DOHH2 (cell line): ENCODE results near the gene SNCAIP.
"Not testable (repeated sequence)": the region's sequence is repeated elsewhere in the genome, so short reads cannot be mapped to it uniquely, and the experiment has no call there.

ENCODE experiments used
- H3F3A ChIP-seq: fragments of 200-600 bp; sonication (generic), shearing (Covaris generic); 2 replicates; pipeline ENCODE4 v1.6.0; 2016; ENCODE audit warnings: antibody characterized with exemption, mild to moderate bottlenecking; ENCODE audit not compliant: control insufficient read depth, insufficient read depth
- H3K27ac ChIP-seq: fragments of 200-600 bp; sonication (generic); 2 replicates; pipeline ENCODE4 v1.5.1; 2014; ENCODE audit warnings: low read depth, mild to moderate bottlenecking, low read length, moderate library complexity
- H3K27me3 ChIP-seq: fragments of 200-600 bp; sonication (generic); 2 replicates; pipeline ENCODE4 v1.6.1; 2014; ENCODE audit warnings: mild to moderate bottlenecking, low read length, mixed read lengths; ENCODE audit not compliant: control insufficient read depth
- H3K36me3 ChIP-seq: fragments of 200-600 bp; sonication (generic); 2 replicates; pipeline ENCODE4 v1.6.1; 2014; ENCODE audit warnings: mild to moderate bottlenecking, low read length, moderate library complexity, mixed read lengths; ENCODE audit not compliant: control insufficient read depth
- H3K4me1 ChIP-seq: fragments of 200-600 bp; sonication (generic); 2 replicates; pipeline ENCODE4 v1.6.1; 2014; ENCODE audit warnings: mild to moderate bottlenecking, low read length, mixed read lengths; ENCODE audit not compliant: control insufficient read depth
- H3K4me2 ChIP-seq: fragments of 200-600 bp; sonication (generic); 2 replicates; pipeline ENCODE4 v1.6.0; 2014; ENCODE audit warnings: mild to moderate bottlenecking, low read length, moderate library complexity
- H3K4me3 ChIP-seq: fragments of 200-600 bp; sonication (generic); 2 replicates; pipeline ENCODE4 v1.5.1; 2014; ENCODE audit warnings: mild to moderate bottlenecking, low read length, mixed read lengths
- H3K79me2 ChIP-seq: fragments of 200-600 bp; sonication (generic); 2 replicates; pipeline ENCODE4 v1.6.1; 2014; ENCODE audit warnings: mild to moderate bottlenecking, low read length, mixed read lengths; ENCODE audit not compliant: control insufficient read depth
- H3K9me2 ChIP-seq: fragments of 200-600 bp; sonication (generic); replicated peaks from 2 replicates; pipeline ENCODE4 v1.6.1; 2014; ENCODE audit warnings: mild to moderate bottlenecking, low read length, mixed read lengths; ENCODE audit not compliant: control insufficient read depth
- H3K9me3 ChIP-seq: fragments of 200-600 bp; sonication (generic); 2 replicates; pipeline ENCODE4 v1.6.1; 2014; ENCODE audit warnings: antibody characterized with exemption, low read length, mixed read lengths; ENCODE audit not compliant: control insufficient read depth, insufficient read depth
- H4K20me1 ChIP-seq: fragments of 200-600 bp; sonication (generic); 2 replicates; pipeline ENCODE4 v1.6.0; 2014; ENCODE audit warnings: low read depth, mild to moderate bottlenecking, antibody characterized with exemption, low read length, moderate library complexity; ENCODE audit not compliant: control insufficient read depth, insufficient read depth
- CTCF ChIP-seq: fragments of 200-600 bp; sonication (generic); IDR thresholded peaks from one replicate; pipeline ENCODE4 v1.5.1; 2014; ENCODE audit warnings: antibody characterized with exemption, mild to moderate bottlenecking, low read depth, low read length; ENCODE audit not compliant: poor library complexity, severe bottlenecking
- EZH2phosphoT487 ChIP-seq: fragments of 200-600 bp; sonication (generic); IDR thresholded peaks from 2 replicates; pipeline ENCODE4 v1.6.1; 2017; ENCODE audit warnings: borderline replicate concordance, mild to moderate bottlenecking, antibody characterized with exemption, low read length, moderate library complexity, mixed read lengths

SNCAIP gene

DNA sequence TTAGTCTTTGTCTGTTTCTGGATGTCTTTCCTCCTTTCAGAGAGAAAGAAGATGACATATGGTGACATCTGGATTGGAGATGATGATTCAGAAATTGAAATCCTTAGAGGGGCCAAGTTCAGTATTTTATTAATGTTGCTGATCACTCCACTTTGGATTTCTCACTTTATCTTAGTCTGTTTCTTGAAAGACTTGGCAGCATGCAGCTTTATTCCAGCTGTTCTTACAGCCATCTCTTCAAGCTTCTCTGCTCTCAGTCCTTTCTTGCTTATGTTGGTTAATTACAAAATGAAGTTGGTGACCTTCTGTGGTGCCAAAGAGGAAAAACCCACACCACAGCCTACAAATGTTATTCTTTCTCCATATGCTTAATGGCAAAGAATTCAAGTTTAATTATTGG, 62.1 kb downstream of the SNCAIP start:
- Histone ChIP-seq H3K36me3 (no peaks in the 10 kb centered on the region), H3K27me3 (no peaks in the 10 kb centered on the region), H3K9me2 (no peaks in the 10 kb centered on the region; the same call in 1 of the 2 replicates), H3K27ac (no peak overlapping the region), H3K4me3 (no peak overlapping the region), H3K9me3 (no peaks in the 10 kb centered on the region), H3F3A (no peaks in the 10 kb centered on the region), H3K4me2 (no peak overlapping the region), H3K4me1 (no peaks in the 10 kb centered on the region), H4K20me1 (no peaks in the 10 kb centered on the region), H3K79me2 (no peaks in the 10 kb centered on the region)
- TF ChIP-seq EZH2phosphoT487, result no peak
- TF ChIP-seq CTCF, result no peak

DNA sequence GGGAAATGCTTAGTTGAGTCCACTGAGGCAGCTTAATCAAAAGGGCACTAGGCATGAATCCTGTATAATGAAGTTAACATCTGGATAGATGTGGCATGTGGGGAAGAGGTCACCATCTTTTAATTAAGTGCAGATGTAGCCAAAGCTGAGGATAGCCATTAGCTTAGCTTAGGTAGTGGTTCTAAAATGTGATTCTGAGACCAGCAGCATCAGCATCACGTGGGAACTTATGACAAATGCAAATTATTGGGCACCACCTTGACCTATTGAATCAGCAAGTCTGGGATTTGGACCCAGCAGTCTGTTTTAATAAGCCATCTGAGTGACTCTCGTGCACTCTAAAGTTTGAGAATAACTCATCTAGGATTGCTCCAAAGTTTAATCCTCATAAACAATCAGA, 63.8 kb downstream of the SNCAIP start:
- TF ChIP-seq EZH2phosphoT487, result no peak
- TF ChIP-seq CTCF, result no peak
- Histone ChIP-seq H3K27me3 (no peaks in the 10 kb centered on the region), H3K36me3 (no peaks in the 10 kb centered on the region), H4K20me1 (no peaks in the 10 kb centered on the region), H3F3A (no peaks in the 10 kb centered on the region), H3K4me1 (no peaks in the 10 kb centered on the region), H3K9me2 (no peaks in the 10 kb centered on the region; the same call in 1 of the 2 replicates), H3K4me2 (no peak overlapping the region), H3K4me3 (no peak overlapping the region), H3K27ac (no peak overlapping the region), H3K79me2 (no peaks in the 10 kb centered on the region), H3K9me3 (no peaks in the 10 kb centered on the region)

DNA sequence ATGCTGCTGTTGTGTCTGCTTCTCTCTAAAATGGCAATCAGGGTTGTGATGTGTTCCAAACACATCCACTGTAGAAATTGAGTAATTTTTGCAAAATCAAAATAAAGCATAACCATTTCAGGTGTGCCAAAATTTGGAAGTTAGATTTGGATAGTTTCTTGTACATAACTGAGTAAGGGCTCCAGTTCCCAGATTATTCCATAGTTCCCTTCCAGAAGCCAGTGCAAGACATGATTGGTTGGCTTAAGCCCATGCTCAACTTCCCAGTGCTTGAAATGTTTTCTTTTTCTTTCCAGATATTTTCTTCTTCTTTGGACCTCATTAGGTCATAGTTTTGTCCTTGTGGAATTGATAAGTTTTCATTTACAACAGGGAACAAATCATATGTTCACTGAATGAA, 64.2 kb downstream of the SNCAIP start:
- H3K4me2 ChIP-seq, result no peak overlapping the region
- H3K4me1 ChIP-seq, result no peaks in the 10 kb centered on the region
- no peak for TF ChIP-seq EZH2phosphoT487
- no peak for TF ChIP-seq CTCF
- H3K9me2 ChIP-seq, result no peaks in the 10 kb centered on the region; the same call in 1 of the 2 replicates
- no peaks in the 10 kb centered on the region for H4K20me1 ChIP-seq
- no peaks in the 10 kb centered on the region for H3K36me3 ChIP-seq
- H3F3A ChIP-seq, result no peaks in the 10 kb centered on the region
- no peak overlapping the region for H3K27ac ChIP-seq
- H3K79me2 ChIP-seq, result no peaks in the 10 kb centered on the region
- H3K9me3 ChIP-seq, result no peaks in the 10 kb centered on the region
- no peaks in the 10 kb centered on the region for H3K27me3 ChIP-seq
- no peak overlapping the region for H3K4me3 ChIP-seq

GRCh38 chr5:122377026-122377425, 65.0 kb downstream of the SNCAIP start:
- Histone ChIP-seq H3K9me3 (no peaks in the 10 kb centered on the region), H3K9me2 (no peaks in the 10 kb centered on the region; the same call in 1 of the 2 replicates), H3K27ac (no peak overlapping the region), H3F3A (no peaks in the 10 kb centered on the region), H3K36me3 (no peaks in the 10 kb centered on the region), H3K4me2 (no peak overlapping the region), H3K79me2 (no peaks in the 10 kb centered on the region), H4K20me1 (no peaks in the 10 kb centered on the region), H3K4me1 (no peaks in the 10 kb centered on the region), H3K4me3 (no peak overlapping the region), H3K27me3 (no peaks in the 10 kb centered on the region)
- no peak for TF ChIP-seq EZH2phosphoT487
- no peak for TF ChIP-seq CTCF

GRCh38 chr5:122382938-122383337, 70.9 kb downstream of the SNCAIP start:
- not testable (repeated sequence) for H4K20me1 ChIP-seq, H3K4me3 ChIP-seq, H3K9me2 ChIP-seq, H3K36me3 ChIP-seq, H3K9me3 ChIP-seq, H3K27me3 ChIP-seq, H3K4me1 ChIP-seq, H3K79me2 ChIP-seq, H3K27ac ChIP-seq, H3F3A ChIP-seq, H3K4me2 ChIP-seq
